Spleen (tissue), 11 donors: Measurements from ENCODE around the gene KRTAP12-1. TPM values are rescaled to one million over a fixed set of nuclear protein-coding genes. Genes with fewer than 3 reads are reported as not detected.

Experiments used
- DNase-seq: peaks from one replicate; pipeline ENCODE4 v3.0.0-alpha.2; 2020
- H3K27ac ChIP-seq, 8 donors: fragments of 200-600 bp; sonication (generic) in 7 of 8; 1 replicate in 4 of 8; 2 replicates in 4 of 8; pipeline versions ENCODE4 v1.5.0 to v1.8.0; 2016 to 2021; ENCODE audit warnings: inconsistent platforms in 4 of 8, mild to moderate bottlenecking in 4 of 8, moderate library complexity in 1 of 8
- H3K27me3 ChIP-seq, 7 donors: fragments of 200-600 bp; sonication (generic) in 6 of 7; replicated peaks in 1 of 7; 1 replicate in 4 of 7; 2 replicates in 3 of 7; pipeline versions ENCODE4 v1.5.0 to v1.8.0; 2016 to 2021; ENCODE audit warnings: inconsistent platforms in 3 of 7, mild to moderate bottlenecking in 1 of 7
- H3K36me3 ChIP-seq, 6 donors: fragments of 200-600 bp; sonication (generic) in 5 of 6; 1 replicate in 4 of 6; 2 replicates in 2 of 6; pipeline versions ENCODE4 v1.5.0 to v1.8.0; 2016 to 2021; ENCODE audit warnings: inconsistent platforms in 2 of 6
- H3K4me1 ChIP-seq, 6 donors: fragments of 200-600 bp; sonication (generic) in 5 of 6; 1 replicate in 3 of 6; 2 replicates in 3 of 6; pipeline versions ENCODE4 v1.5.0 to v1.8.0; 2016 to 2021; ENCODE audit warnings: inconsistent platforms in 3 of 6
- H3K4me3 ChIP-seq, 8 donors: fragments of 200-600 bp; sonication (generic) in 7 of 8; 1 replicate in 4 of 8; 2 replicates in 4 of 8; pipeline versions ENCODE4 v1.5.0 to v1.8.0; 2016 to 2021; ENCODE audit warnings: inconsistent platforms in 4 of 8, mild to moderate bottlenecking in 4 of 8, moderate library complexity in 2 of 8
- H3K9me3 ChIP-seq, 8 donors: fragments of 200-600 bp; sonication (generic) in 7 of 8; 1 replicate in 4 of 8; 2 replicates in 4 of 8; pipeline versions ENCODE4 v1.5.0 to v1.8.0; 2016 to 2021; ENCODE audit warnings: inconsistent platforms in 4 of 8
- POLR2A ChIP-seq, 3 donors: fragments of 450-650 bp; IDR thresholded peaks; one replicate each; pipeline ENCODE4 v1.5.1; 2017; ENCODE audit warnings: antibody characterized with exemption in 3 of 3, mild to moderate bottlenecking in 1 of 3
- POLR2AphosphoS5 ChIP-seq, 3 donors: sonication (generic); formaldehyde crosslinking; IDR thresholded peaks; one replicate each; pipeline ENCODE4 v1.5.1; 2017; ENCODE audit warnings: antibody characterized with exemption in 3 of 3
- WGBS, 5 donors: extraction: QIAGEN DNeasy Blood & Tissue Kit in 3 of 5; methylation state at CpG; one replicate each; pipeline versions ENCODE4 v1.1.5 to v1.1.7; 2013 to 2018; 5-methylcytosine and 5-hydroxymethylcytosine counted together
- intact Hi-C: fragments of 100-400 bp; cut with DNase I; formaldehyde crosslinking; loops from one replicate; pipeline ENCODE4 v1.15.0; 2023; ENCODE audit warnings: low total_unique reads
- polyA plus RNA-seq, 3 donors: library from polyadenylated mRNA; stranded (reverse); fragments of 200-250 nt; gene quantifications; one replicate each; pipeline ENCODE4 v1.2.1, GENCODE V29; 2013
- total RNA-seq, 7 donors: library from RNA; depleted of rRNA in 3 of 7; stranded (reverse); fragments of >200 nt in 3 of 7; fragmentation: NEBNext Ultra II Directional in 4 of 7; extraction: Animal tissue kit (Norgen Biotek cat#: 25700) in 4 of 7; gene quantifications; one replicate each; pipeline versions ENCODE4 v1.1.0 to v1.2.1, GENCODE V29; 2016 to 2021
- TF ChIP-seq, protein P1 (sequence below), 11 experiments: fragments of 200-600 bp in 7 of 11; fragments of 450-650 bp in 4 of 11; sonication (generic) in 4 of 11; IDR thresholded peaks in 8 of 11; conservative IDR thresholded peaks in 3 of 11; 1 replicate in 7 of 11; 2 replicates in 4 of 11; pipeline versions ENCODE4 v1.4.0 to v1.8.0; 2016 to 2021; ENCODE audit warnings: antibody characterized with exemption in 11 of 11, inconsistent platforms in 4 of 11, mild to moderate bottlenecking in 1 of 11
- donor health status: healthy with polysubstance abuse.
- donor health status: DM: no; HTN: no; CAD: no; lungs with moderate emphysema.
- donor health status: DM: no; HTN: no; CAD: no.
- donor health status: Bipolar disorder and iron deficiency.
- donor health status: healthy.
- donor health status: DM: no; HTN: no; CAD: no.
- donor health status: DM: yes; HTN: yes; CAD: no.

KRTAP12-1 gene
- total and polyA plus RNA-seq, 10 donors = not detected

GRCh38 chr21:44657635-44658540, 24.1 kb downstream of the KRTAP12-1 start, which contains the start of gene KRTAP12-3:
Gene KRTAP12-3 (plus strand): TSS chr21:44657932. CDS start chr21:44657980, 48 bp downstream.
- no peaks in the 10 kb centered on the region for H3K36me3 ChIP-seq
- peak within 1 kb of the TSS in 1 of 8 donors; percentile 28 for H3K4me3 ChIP-seq
- DNase-seq = peak; percentile 86
- peak within 1 kb of the TSS; percentile 2 to 90 (median 72) for H3K27ac ChIP-seq
- H3K27me3 ChIP-seq = peaks cover 0 to 29% (median 0%) of the 10 kb centered on the region in 7 donors
- intact Hi-C loops = no loop called here
- TF ChIP-seq, protein P1, sequence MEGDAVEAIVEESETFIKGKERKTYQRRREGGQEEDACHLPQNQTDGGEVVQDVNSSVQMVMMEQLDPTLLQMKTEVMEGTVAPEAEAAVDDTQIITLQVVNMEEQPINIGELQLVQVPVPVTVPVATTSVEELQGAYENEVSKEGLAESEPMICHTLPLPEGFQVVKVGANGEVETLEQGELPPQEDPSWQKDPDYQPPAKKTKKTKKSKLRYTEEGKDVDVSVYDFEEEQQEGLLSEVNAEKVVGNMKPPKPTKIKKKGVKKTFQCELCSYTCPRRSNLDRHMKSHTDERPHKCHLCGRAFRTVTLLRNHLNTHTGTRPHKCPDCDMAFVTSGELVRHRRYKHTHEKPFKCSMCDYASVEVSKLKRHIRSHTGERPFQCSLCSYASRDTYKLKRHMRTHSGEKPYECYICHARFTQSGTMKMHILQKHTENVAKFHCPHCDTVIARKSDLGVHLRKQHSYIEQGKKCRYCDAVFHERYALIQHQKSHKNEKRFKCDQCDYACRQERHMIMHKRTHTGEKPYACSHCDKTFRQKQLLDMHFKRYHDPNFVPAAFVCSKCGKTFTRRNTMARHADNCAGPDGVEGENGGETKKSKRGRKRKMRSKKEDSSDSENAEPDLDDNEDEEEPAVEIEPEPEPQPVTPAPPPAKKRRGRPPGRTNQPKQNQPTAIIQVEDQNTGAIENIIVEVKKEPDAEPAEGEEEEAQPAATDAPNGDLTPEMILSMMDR (IDR thresholded peaks at IDR 0.05 in 8 of 11, conservative IDR thresholded peaks at IDR 0.05 in 3 of 11) = no peak
- peak; percentile 52 to 80 (median 69) for TF ChIP-seq POLR2AphosphoS5 (IDR thresholded peaks at IDR 0.05)
- WGBS, 5 donors = 43 to 68% (median 62%) methylated on average over 16 to 26 of the region's 26 CpGs
- peaks cover 0 to 24% (median 18%) of the 10 kb centered on the region in 8 donors for H3K9me3 ChIP-seq
- peaks cover 0 to 21% (median 6%) of the 10 kb centered on the region in 6 donors for H3K4me1 ChIP-seq

- TF ChIP-seq, protein P1 (IDR thresholded peaks at IDR 0.05 in 8 of 11, conservative IDR thresholded peaks at IDR 0.05 in 3 of 11) = no peak
- TF ChIP-seq POLR2AphosphoS5 (IDR thresholded peaks at IDR 0.05) (no peak), POLR2A (IDR thresholded peaks at IDR 0.05) (no peak)
- 30 to 76% (median 61%) methylated on average over 1 of the region's 1 CpG for WGBS, 5 donors
- Histone ChIP-seq H3K4me3 (peak overlapping the region in 1 of 8 donors; percentile 28), H3K27ac (peak overlapping the region; percentile 2 to 90 (median 72)), H3K36me3 (no peaks in the 10 kb centered on the region), H3K9me3 (peaks cover 0 to 23% (median 14%) of the 10 kb centered on the region in 8 donors), H3K27me3 (peaks cover 0 to 29% (median 0%) of the 10 kb centered on the region in 7 donors), H3K4me1 (peaks cover 0 to 21% (median 6%) of the 10 kb centered on the region in 6 donors)
- no peak for DNase-seq
- intact Hi-C loops = no loop called here
These were observed 25.1 kb downstream of the KRTAP12-1 start for GRCh38 chr21:44656868-44657267.

DNA sequence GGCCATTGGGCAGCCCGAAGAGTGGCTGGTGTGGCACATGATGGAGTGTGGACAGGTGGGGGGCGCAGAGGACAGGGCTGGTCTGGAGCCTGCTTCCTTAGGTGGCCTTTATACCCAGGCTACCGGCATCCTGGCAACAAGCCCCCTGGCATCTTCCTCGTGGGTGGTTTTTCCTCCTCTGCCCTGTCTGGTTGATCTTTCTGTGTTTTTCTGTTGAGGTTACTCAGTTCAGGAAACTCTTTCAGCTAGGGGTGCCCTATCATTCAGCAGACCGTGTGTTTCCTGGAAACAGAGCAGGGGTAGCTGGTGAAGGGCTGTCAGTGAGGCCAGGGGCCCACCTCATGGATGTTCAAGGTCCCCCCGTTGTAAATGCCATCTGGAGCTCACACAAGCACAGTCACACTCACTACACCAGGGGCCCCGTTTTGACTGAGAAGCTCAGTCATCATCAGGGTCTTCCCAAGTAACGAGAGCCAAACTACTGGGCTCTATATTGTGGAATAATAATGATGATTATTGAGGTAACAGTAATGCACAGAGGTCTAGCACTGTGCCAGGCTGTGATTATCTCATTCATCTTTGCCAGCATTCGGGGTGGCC, 27.3 kb downstream of the KRTAP12-1 start, which contains the start of gene KRTAP12-4:
Gene KRTAP12-4 (minus strand): TSS at position 84 of the 600 bp plus-strand sequence. CDS start 45 bp downstream, at position 39.
- 53 to 63% (median 62%) methylated on average over 7 to 9 of the region's 9 CpGs for WGBS, 5 donors
- intact Hi-C loops = no loop called here
- H3K27ac ChIP-seq = peak within 1 kb of the TSS in 7 of 8 donors; percentile 22 to 80 (median 52)

More for the DNA sequence above, 27.3 kb downstream of the KRTAP12-1 start, which contains the start of gene KRTAP12-4:
- Histone ChIP-seq H3K4me1 (peaks cover 0 to 21% (median 6%) of the 10 kb centered on the region in 6 donors), H3K36me3 (no peaks in the 10 kb centered on the region), H3K9me3 (peaks cover 0 to 23% (median 14%) of the 10 kb centered on the region in 8 donors), H3K27me3 (peaks cover 0 to 27% (median 0%) of the 10 kb centered on the region in 7 donors), H3K4me3 (no peak within 1 kb of the TSS)
- no peak for DNase-seq
- TF ChIP-seq, protein P1 (IDR thresholded peaks at IDR 0.05 in 8 of 11, conservative IDR thresholded peaks at IDR 0.05 in 3 of 11) = no peak
- TF ChIP-seq POLR2A (IDR thresholded peaks at IDR 0.05) (no peak), POLR2AphosphoS5 (IDR thresholded peaks at IDR 0.05) (no peak)
